Activated CD8-positive, alpha-beta memory T cell treated with anti-CD3 and anti-CD28 coated beads for 48 hours (primary cell): ENCODE measurements around the gene CALHM2.

ENCODE experiments used
- DNase-seq, 3 experiments: peaks; one replicate each; pipeline ENCODE4 v3.0.0-alpha.2; 2020; ENCODE audit warnings: low read depth in 2 of 3, low spot score in 2 of 3

Gene CALHM2

DNA sequence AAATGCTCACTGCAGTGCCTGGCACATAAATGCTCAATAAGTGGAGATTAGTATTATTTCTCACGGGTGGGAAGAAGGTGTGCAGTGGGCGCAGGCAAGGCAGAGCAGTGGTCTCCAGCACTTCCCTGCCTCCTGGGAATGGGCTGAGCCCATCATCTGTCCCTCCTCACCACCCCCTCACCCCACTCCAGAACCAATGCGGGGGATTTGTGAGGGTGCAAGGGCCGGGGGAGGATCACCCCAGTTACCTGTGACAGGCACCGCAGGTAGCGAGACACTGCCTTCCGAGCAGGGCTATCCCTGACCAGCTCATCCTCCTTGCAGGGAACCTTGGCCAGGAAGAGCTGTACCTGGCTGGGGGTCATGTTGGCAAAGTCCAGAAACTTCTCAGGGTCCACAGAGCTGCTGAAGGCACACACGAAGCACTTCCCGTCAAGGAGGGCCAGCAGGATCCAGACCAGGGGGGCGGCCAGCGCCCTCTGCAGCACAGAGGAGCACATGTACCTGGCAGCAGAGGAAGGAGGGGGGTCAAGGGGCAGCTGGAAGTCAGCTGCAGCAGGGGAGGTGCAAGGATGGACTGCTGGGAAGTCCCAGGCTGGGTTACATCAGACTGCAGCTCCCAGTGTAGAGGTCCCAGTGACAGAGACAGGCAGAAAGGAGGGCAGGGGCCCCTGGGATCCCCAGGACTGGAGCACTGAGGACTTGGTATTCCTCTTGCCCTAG is 24.0 kb upstream of the CALHM2 start:
- no peak for DNase-seq

- DNase-seq, result no peak
Measured at GRCh38 chr10:103475437-103475836, 23.3 kb upstream of the CALHM2 start.

DNA sequence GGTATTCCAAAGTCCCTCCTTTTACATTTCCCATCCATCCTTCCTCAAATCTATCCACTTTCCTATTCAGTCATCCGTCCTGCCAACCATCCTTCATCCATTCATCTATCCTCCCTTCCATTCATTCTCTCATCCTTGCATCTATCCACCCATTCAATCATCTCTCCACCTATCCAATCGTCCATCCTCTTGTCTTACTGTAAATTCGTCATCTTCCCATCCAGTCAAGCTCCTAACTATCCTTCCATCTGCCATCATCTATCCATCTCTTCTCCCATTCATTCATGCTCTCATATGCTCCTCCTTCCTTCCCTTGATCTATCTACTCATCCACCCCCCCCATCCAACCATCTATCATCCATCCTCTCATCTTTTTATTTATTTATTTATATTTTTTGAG is 21.9 kb upstream of the CALHM2 start:
- no peak for DNase-seq

DNA sequence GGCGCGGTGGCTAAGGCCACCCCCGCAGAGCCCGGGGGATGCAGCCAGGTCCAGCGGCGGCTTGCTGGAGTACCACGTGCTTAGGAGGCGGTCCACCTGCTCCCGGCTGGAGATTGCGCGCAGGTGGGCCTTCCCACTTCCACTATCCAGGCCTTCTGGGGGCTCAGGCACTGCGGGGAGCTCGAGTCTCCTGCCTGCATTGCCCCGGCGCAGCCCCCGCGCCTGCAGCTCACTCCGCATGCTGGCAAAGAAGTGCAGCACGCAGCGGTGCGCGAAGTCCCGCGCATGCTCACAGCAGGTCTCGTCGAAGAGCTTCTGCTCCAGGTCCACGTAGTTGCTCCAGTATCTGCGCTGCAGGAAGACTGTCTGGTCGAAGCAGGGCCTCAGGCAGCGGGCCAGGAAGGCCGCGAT is 21.1 kb upstream of the CALHM2 start:
- no peak for DNase-seq

GRCh38 chr10:103472005-103472404 is 19.8 kb upstream of the CALHM2 start:
- DNase-seq, result no peak

- peak in 2 of 3 experiments; percentile 57 to 59 for DNase-seq
Measured at GRCh38 chr10:103470761-103471653, 18.8 kb upstream of the CALHM2 start.

GRCh38 chr10:103469201-103469600 is 17.0 kb upstream of the CALHM2 start:
- DNase-seq, result no peak

- DNase-seq, result no peak
Measured at GRCh38 chr10:103467406-103467805, 15.2 kb upstream of the CALHM2 start.

DNA sequence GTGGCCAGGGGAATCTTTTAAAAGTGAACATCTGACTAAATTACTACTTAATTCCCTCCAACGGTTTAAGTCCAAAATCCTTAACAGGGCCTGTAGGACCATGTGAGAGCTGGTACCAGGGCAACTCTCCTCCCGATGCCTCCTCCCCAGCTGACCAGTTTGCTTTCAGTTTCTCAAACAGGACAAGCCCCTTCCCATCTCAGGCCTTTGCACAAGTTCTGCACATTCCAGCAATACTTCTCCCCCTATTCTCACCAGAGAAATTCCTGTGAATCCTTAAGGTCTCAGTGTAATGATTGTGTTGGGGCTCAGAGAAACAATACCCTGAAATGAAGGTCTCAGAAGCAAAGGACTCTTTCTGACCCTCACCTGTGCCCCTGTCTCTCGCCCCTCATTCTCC is 14.6 kb upstream of the CALHM2 start:
- no peak for DNase-seq

- DNase-seq, result no peak
Measured at GRCh38 chr10:103465411-103466179, 13.4 kb upstream of the CALHM2 start.

DNA sequence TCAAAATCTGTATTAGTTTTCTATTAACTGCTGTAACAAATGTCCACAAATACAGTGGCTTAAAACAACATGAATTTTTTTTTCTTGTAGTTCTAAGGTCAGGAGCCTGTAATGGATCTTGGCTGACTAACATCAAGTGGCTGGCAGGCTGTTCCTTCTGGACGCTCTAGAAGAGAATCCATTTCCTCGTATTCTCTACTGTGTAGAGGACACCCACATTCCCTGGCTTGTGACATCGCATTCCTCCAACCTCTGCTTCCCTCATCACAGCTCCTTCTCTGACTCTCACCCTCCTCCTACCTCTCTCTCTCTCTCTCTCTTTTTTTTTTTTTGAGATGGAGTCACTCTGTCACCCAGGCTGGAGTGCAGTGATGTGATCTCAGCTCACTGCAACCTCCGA is 11.3 kb upstream of the CALHM2 start:
- no peak for DNase-seq

GRCh38 chr10:103459615-103460014 is 7.4 kb upstream of the CALHM2 start:
- no peak for DNase-seq

DNA sequence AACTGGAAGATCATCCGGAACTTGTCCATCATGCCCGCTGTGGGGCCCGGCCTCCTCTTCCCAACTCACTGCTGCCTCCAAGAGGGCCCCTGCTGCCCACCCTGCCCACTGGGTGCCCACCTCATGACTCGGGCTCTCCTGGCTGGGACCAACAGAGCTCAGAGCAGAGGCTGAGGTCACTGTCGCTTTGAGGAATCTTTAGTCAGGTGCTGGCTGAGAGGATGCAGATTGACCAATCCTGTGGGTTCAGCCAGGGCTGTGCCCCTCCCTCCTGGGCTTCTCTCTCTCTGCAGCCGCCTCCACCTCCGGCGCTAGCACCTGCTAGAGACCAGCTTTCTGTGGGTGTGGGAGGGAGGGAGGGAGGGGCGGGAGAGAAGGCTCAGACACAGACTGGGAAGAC is 6.5 kb upstream of the CALHM2 start, which contains the start of gene CALHM1:
TSS of gene CALHM1 (minus strand) at position 181 of the 400 bp plus-strand sequence. CDS start at position 32, 149 bp downstream.
- DNase-seq, result no peak

- DNase-seq, result no peak
Measured at GRCh38 chr10:103457896-103458583, 5.9 kb upstream of the CALHM2 start.

DNA sequence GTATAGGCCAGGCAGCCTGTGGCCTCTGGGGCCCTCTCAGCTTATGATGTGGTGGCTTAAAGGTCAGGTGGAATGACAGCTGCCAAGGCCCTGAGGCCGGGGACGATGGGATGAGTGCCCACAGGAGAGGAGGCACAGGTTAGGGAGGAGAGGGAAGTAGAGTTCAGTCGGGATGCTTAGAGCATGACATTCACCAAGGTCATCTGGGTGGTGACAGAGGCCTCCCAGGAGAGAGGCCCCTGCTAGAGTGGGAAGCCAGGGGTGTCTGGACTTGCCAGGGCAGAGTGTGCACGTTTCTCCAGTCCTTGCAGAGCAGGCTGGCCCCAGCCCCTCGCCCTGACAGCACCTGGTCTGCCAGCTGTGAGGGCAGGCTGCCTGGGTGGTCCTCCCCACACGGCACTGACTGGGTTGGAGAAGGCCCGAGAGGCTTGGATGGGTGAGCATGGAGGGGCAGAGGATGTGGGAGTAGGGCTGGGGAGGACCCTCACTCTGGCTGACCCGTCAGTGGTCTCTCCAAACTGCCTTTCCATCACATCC is 5.1 kb upstream of the CALHM2 start:
- no peak for DNase-seq

DNA sequence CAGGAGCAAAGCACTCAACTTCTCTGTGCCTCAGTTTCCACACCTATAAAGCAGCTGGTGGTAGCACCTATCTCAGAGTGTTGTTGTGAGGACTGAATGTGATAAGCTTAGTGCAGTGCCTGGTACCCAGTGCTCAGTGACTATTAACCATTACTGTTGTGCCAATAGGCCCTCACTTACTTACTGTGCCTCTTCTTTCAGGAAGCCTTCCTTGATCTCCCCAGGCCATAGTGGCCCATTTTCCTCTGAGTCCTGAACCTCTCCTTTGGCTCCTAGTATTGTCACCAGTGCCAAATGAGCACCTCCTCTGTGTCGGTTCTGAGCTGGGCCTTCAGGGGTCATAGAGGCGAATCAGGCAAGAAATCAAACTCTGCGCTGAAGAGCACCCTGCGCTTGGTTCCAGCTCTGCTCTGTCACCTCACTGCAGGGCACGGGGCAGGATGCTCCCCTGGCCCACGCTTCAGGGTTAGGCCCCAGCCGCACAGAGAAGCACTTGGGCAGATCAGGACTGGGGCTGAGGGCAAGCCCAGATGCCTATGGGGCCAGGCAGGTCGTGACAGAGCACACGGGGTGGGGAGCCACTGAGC is 4.0 kb upstream of the CALHM2 start:
- no peak for DNase-seq

DNA sequence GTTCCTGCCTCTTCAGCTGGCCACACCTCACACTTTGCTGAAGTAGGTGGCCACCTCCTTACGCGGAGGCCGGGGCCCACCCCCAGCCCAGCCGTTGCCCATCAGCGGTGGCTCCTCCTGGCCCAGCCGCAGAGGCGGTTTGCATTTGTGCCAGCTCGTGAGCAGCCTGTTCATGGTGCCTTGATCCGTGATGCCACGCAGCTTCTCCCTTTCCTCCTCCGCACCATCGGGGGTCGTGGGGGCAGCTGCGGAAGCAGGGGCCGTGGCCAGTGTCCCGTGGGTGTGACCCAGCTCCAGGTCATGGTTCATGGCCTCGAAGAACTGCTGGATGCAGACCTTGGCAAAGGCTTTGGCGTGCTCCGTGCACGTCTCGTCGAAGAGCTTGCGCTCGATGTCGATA is 3.1 kb upstream of the CALHM2 start:
- no peak for DNase-seq

DNA sequence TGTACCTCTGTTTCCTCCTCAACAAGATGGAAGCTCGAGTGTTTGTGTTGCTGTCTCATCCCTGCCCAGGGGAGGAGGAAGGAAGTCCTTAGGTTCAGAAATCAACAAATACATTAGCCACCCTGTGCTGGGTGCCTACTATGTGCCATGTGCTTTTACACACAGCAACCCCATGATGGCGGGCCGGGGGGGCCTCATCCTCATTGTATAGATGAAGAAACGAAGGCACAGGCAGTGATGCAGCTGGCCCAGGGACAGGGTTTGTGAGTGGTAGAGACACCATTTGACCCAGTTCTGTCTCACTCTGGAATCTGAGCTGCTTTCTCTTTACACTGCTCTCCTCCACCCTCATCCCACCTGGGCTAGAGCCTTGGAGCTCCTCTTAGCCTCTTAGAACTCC is 1.9 kb upstream of the CALHM2 start:
- DNase-seq, result no peak

DNA sequence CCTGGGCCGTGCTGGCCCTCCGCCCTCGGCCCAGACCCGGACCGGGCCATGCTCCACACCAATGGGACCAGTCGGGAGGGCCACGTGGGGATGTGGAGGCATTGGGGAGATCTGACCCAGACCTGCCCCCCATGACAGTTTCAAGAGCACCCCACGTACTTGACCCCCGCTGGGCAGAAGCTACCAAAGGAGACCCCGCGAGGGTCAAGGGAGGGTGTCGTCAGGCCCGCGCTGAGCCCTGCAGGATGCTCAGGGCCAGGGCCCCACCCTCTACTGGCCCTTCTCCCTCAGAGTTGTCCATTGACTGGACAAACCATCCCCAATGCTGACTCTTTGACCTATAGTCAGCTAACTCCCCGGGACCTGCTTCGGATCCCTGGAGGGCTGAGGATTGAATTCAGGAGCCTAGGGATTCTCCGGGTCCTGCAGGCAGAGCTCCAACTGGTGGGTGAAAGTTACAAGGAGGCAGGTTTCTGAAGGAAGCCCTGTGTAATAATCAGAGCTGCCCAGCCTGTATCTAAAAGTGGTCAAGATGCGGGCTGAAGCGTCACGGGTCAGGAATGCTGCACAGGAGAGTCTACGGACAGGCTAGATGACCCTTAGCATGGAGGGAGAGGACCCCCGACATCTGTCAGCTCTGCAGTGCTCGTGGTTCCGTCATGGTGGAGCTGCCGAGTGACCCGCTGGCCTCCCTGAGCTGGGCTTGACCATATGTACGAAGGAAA is 498 bp upstream of the CALHM2 start:
- no peak for DNase-seq
